Hepatocyte (in vitro differentiated cells): ENCODE results near the gene TCF4. TPM values are rescaled to one million over a fixed set of nuclear protein-coding genes. Genes with fewer than 3 reads are reported as not detected.

Experiments
- DNase-seq: peaks from one replicate; pipeline ENCODE4 v3.0.0-alpha.2; 2016; ENCODE audit warnings: low spot score
- H2AFZ ChIP-seq: fragments of 200-600 bp; sonication (generic); 2 replicates; pipeline ENCODE4 v1.6.0; 2016; ENCODE audit warnings: antibody characterized with exemption, mild to moderate bottlenecking
- H3K27ac ChIP-seq: fragments of 200-600 bp; sonication (generic); 2 replicates; pipeline ENCODE4 v1.5.1; 2016; ENCODE audit warnings: mild to moderate bottlenecking
- H3K27me3 ChIP-seq: fragments of 200-600 bp; sonication (generic); 2 replicates; pipeline ENCODE4 v1.6.1; 2016
- H3K36me3 ChIP-seq: fragments of 200-600 bp; sonication (generic); replicated peaks from 2 replicates; pipeline ENCODE4 v1.5.1; 2016; ENCODE audit warnings: low read depth; ENCODE audit not compliant: insufficient read depth
- H3K4me1 ChIP-seq: fragments of 200-600 bp; sonication (generic); 2 replicates; pipeline ENCODE4 v1.5.1; 2016; ENCODE audit warnings: mild to moderate bottlenecking, moderate library complexity; ENCODE audit not compliant: insufficient read depth
- H3K4me2 ChIP-seq: fragments of 200-600 bp; sonication (generic); 2 replicates; pipeline ENCODE4 v1.6.0; 2016
- H3K4me3 ChIP-seq: fragments of 200-600 bp; sonication (generic); 2 replicates; pipeline ENCODE4 v1.5.1; 2016; ENCODE audit warnings: mild to moderate bottlenecking
- H3K79me2 ChIP-seq: fragments of 200-600 bp; sonication (generic); 2 replicates; pipeline ENCODE4 v1.6.0; 2017; ENCODE audit warnings: mild to moderate bottlenecking
- H3K9me2 ChIP-seq: fragments of 200-600 bp; sonication (generic); replicated peaks from 2 replicates; pipeline ENCODE4 v1.6.0; 2017; ENCODE audit warnings: mild to moderate bottlenecking; ENCODE audit not compliant: insufficient read depth
- H3K9me3 ChIP-seq: fragments of 200-600 bp; sonication (generic); 2 replicates; pipeline ENCODE4 v1.5.1; 2016; ENCODE audit warnings: low read depth, mild to moderate bottlenecking
- H4K20me1 ChIP-seq: fragments of 200-600 bp; sonication (generic); 2 replicates; pipeline ENCODE4 v1.6.0; 2016; ENCODE audit warnings: mild to moderate bottlenecking; ENCODE audit not compliant: insufficient read depth, poor library complexity, severe bottlenecking
- CTCF ChIP-seq: fragments of 200-600 bp; sonication (generic); IDR thresholded peaks from 2 replicates; pipeline ENCODE4 v1.5.1; 2016; ENCODE audit warnings: antibody characterized with exemption, mild to moderate bottlenecking; ENCODE audit not compliant: poor library complexity
- EZH2 ChIP-seq: fragments of 200-600 bp; sonication (generic); IDR thresholded peaks from 2 replicates; pipeline ENCODE4 v1.6.1; 2016; ENCODE audit warnings: antibody characterized with exemption, mild to moderate bottlenecking, borderline replicate concordance
- EZH2phosphoT487 ChIP-seq: fragments of 200-600 bp; sonication (generic); IDR thresholded peaks from one replicate; pipeline ENCODE4 v1.6.1; 2018; ENCODE audit warnings: antibody characterized with exemption, mild to moderate bottlenecking, low read depth, moderate library complexity; ENCODE audit not compliant: unreplicated experiment, severe bottlenecking
- WGBS: methylation state at CpG from one replicate; pipeline ENCODE4 v1.1.6; 2016; ENCODE audit warnings: low lambda C conversion rate; ENCODE audit errors: missing lambda C conversion rate; 5-methylcytosine and 5-hydroxymethylcytosine counted together
- polyA plus RNA-seq: library from polyadenylated mRNA; unstranded; fragments of >200 nt; fragmentation: Nextera tagmentation; extraction: Ambion mirVana; gene quantifications from 2 replicates; pipeline ENCODE4 v1.2.1, GENCODE V29; 2016
- total RNA-seq: library from RNA; depleted of rRNA; stranded (reverse); fragments of >200 nt; gene quantifications from 2 replicates; pipeline ENCODE4 v1.2.3, GENCODE V29; 2014

Gene TCF4
- total and polyA plus RNA-seq, 2 experiments from 2014 or later = 40.5 to 65.2 TPM

DNA sequence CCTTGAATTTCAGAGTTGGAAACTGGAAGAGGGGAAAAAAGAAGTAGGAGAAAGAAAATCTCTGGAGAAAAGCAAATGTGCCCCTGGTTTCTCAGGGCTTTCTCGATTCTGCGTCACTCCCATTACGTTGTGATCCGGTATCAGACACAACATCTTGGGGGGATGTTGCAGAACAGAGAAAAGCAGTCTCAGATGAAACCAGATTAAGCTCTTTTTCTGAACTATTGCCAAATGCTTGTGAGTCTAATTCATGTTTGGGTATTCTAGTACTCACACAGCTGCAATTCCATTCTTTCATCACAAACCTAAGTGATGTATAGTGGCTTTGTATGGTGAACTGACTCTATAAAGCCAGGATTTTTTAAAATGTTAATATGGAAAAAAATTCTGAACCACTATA is 233.2 kb downstream of the TCF4 start:
- H3K27me3 ChIP-seq = no peaks in the 10 kb centered on the region
- peaks cover 2% of the 10 kb centered on the region for H3K79me2 ChIP-seq
- H3K27ac ChIP-seq = no peak overlapping the region
- no peaks in the 10 kb centered on the region for H3K9me2 ChIP-seq
- no peak for DNase-seq
- H3K9me3 ChIP-seq = no peaks in the 10 kb centered on the region
- no peaks in the 10 kb centered on the region for H3K4me1 ChIP-seq
- no peak overlapping the region for H2AFZ ChIP-seq
- 81% methylated on average over 4 of the region's 4 CpGs for WGBS
- no peaks in the 10 kb centered on the region for H4K20me1 ChIP-seq
- no peaks in the 10 kb centered on the region for H3K36me3 ChIP-seq
- H3K4me3 ChIP-seq = no peak overlapping the region
- TF ChIP-seq EZH2phosphoT487 = no peak
- no peak for TF ChIP-seq EZH2
- no peak for TF ChIP-seq CTCF
- H3K4me2 ChIP-seq = no peak overlapping the region

GRCh38 chr18:55353806-55354205 is 234.2 kb downstream of the TCF4 start:
- Histone ChIP-seq H3K4me3 (no peak overlapping the region), H3K9me2 (no peaks in the 10 kb centered on the region)

DNA sequence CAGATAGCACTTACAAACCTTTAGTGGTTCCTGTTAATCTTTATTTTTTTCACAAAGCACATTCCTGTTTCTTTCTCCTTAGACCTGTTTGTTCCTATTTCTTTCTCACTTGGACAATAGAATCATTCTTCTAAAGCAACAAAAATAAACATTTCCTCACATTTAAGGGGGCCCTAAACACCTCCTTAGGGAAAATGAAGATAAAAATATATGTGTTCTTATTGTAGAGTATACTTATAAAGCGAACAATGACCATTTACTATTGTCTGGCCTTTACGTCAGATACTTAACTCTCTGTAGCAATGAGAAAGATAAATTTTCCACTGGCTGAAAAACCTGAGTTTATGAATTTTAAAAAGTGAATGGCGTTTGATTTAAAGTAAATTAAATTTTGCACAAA is 234.6 kb downstream of the TCF4 start:
- Histone ChIP-seq H3K36me3 (no peaks in the 10 kb centered on the region), H3K4me3 (no peak overlapping the region), H3K27me3 (no peaks in the 10 kb centered on the region), H3K9me2 (no peaks in the 10 kb centered on the region), H3K79me2 (peaks cover 2% of the 10 kb centered on the region), H3K4me1 (no peaks in the 10 kb centered on the region), H4K20me1 (no peaks in the 10 kb centered on the region), H3K27ac (no peak overlapping the region), H3K9me3 (no peaks in the 10 kb centered on the region), H3K4me2 (no peak overlapping the region), H2AFZ (no peak overlapping the region)
- no peak for DNase-seq
- TF ChIP-seq EZH2 (no peak), CTCF (no peak), EZH2phosphoT487 (no peak)
- 87% methylated on average over 3 of the region's 3 CpGs for WGBS

More at GRCh38 chr18:55353806-55354205, 234.2 kb downstream of the TCF4 start:
- Histone ChIP-seq H4K20me1 (no peaks in the 10 kb centered on the region), H3K79me2 (peaks cover 2% of the 10 kb centered on the region), H3K4me1 (no peaks in the 10 kb centered on the region), H3K27me3 (no peaks in the 10 kb centered on the region), H3K27ac (no peak overlapping the region), H3K36me3 (no peaks in the 10 kb centered on the region), H2AFZ (no peak overlapping the region), H3K9me3 (no peaks in the 10 kb centered on the region), H3K4me2 (no peak overlapping the region)
- no peak for DNase-seq
- TF ChIP-seq CTCF (no peak), EZH2 (no peak), EZH2phosphoT487 (no peak)
- WGBS = 63% methylated on average over 3 of the region's 3 CpGs
